ENCODE data around the gene ACVRL1.

Gene ACVRL1

DNA sequence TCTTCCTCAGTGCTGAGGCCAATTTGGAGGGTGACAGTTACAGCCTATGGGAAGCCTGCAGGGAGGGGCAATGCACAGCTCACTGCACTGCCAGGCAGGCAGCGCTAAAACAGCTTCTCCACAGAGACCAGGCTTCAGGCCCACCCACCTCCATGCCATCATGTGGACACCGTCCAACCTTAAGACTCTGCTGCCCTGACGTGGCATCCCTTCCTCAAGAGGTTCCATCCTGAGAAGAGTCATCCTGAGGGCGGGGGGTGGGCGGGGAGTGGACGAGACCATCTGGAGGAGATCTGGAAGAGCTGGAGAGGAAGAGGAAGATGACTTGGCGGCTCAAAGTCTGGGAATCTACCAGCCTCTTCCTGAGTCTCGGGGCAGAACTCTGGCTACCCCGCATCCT lies 8.4 kb upstream of the ACVRL1 start:
- no peak for DNase-seq (ENCODE audit: low read depth)

GRCh38 chr12:51900323-51900889 lies 6.9 kb upstream of the ACVRL1 start:
- no peak for DNase-seq (ENCODE audit: low read depth)

- no peak for DNase-seq (ENCODE audit: low read depth)
Observed at GRCh38 chr12:51901121-51901817, 6.0 kb upstream of the ACVRL1 start.

DNA sequence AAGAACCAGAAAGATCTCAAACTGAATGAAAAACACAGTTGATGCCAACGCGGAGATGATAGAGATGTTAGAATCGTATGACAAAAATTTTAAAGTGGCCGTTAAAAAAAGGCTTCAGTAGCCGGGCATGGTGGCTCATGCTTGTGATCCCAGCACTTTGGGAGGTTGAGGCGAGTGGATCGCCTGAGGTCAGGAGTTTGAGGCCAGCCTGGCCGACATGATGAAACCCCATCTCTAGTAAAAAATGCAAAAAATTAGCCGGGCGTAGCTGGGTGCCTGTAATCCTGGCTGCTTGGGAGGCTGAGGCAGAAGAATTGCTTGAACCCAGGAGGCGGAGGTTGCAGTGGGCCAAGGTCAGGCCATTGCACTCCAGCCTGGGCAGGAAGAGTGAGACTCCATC lies 5.4 kb upstream of the ACVRL1 start:
- DNase-seq (ENCODE audit: low read depth) = no peak

DNA sequence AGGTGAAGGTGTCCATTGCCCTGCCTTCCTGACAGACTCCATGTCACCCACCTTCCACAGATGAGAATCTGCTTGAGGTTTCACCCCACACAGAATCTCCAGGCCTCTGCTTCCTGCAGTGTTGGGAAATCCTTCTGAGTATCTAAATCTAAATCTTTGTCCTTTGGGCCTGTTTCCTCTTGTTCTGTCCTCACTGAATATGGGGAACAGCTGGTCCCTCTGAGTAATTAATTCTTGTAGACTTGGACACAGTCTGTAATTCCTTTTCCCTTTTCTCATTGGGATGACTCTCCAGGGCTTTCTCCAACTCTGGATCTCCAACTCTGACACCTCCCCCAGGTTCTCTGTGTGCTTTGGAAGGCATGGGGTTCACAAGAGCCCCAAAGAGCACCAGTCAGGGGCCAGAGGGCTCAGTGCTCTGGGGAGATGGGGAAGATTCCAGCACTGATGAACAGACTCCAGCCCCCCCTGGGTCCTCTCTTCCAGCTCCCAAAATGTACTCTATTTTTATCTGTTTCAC lies 2.3 kb upstream of the ACVRL1 start:
- DNase-seq (ENCODE audit: low read depth) = no peak

GRCh38 chr12:51905471-51906429 lies 1.6 kb upstream of the ACVRL1 start:
- no peak for DNase-seq (ENCODE audit: low read depth)

- no peak for DNase-seq (ENCODE audit: low read depth)
Observed at GRCh38 chr12:51906430-51907082, 748 bp upstream of the ACVRL1 start.

DNA sequence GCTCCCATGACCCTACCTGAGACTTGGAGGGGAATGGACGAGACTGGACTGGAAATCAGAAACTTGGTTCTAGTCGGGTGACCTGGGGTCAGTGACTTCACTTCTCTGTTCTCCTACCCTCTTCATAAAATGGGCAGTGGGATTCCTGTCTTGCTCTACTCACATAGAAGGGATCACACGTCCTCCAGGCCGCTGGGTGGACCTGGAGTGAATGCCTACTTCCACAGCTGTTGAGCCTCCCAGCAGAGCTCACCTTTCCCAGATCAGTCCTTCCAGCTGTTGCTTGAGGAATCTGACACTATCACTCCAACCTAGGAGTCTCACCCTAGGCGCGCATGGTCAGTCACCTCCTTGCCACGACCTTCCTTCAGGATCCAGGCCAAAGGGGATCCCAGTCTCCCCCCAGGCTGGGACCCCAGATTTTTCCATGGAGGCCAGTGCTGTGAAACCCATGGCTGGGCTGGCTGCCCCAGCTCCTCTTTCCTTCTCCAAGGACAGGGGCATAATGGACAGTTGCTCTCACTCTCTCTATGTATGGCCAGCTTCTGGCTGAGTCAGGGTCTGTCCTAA lies 637 bp downstream of the ACVRL1 start:
- no peak for DNase-seq (ENCODE audit: low read depth)

GRCh38 chr12:51908876-51909592 lies 1.7 kb downstream of the ACVRL1 start:
- DNase-seq (ENCODE audit: low read depth) = no peak

GRCh38 chr12:51910168-51910567 lies 2.9 kb downstream of the ACVRL1 start:
- no peak for DNase-seq (ENCODE audit: low read depth)

GRCh38 chr12:51910691-51911090 lies 3.4 kb downstream of the ACVRL1 start:
- no peak for DNase-seq (ENCODE audit: low read depth)

DNA sequence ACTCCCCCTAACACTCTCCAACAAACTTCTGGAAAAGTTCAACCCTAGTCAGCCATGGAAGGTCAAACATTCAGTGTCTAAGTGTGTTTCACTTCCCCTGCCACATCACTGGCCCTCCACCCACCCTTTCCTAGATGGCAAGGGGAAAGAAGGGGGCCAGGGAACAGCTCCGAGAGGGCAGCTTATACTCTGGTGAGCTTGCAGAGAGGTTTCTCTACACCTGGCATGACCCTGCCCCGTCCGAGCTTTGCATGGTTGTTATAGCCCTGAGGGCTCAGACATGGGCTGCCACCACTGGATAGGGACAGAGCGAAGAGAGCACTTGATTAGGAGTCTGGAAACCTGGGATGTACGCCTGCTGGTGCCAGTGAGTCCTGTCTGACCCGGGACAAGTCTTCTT lies 4.0 kb downstream of the ACVRL1 start:
- no peak for DNase-seq (ENCODE audit: low read depth)

- DNase-seq (ENCODE audit: low read depth) = no peak
Observed at GRCh38 chr12:51911788-51912711, 4.7 kb downstream of the ACVRL1 start.

- DNase-seq (ENCODE audit: low read depth) = no peak
Observed at GRCh38 chr12:51913071-51914033, 6.0 kb downstream of the ACVRL1 start.

- DNase-seq (ENCODE audit: low read depth) = no peak
Observed at GRCh38 chr12:51914034-51914923, 7.0 kb downstream of the ACVRL1 start.

- no peak for DNase-seq (ENCODE audit: low read depth)
Observed at GRCh38 chr12:51915003-51915625, 7.8 kb downstream of the ACVRL1 start.

- no peak for DNase-seq (ENCODE audit: low read depth)
Observed at GRCh38 chr12:51915951-51916350, 8.6 kb downstream of the ACVRL1 start.
